GM12874 (cell line): ENCODE results near the gene SLC50A1.

ENCODE experiments used
- TF ChIP-seq, protein P1 (sequence below): IDR thresholded peaks from 2 replicates; pipeline ENCODE4 v1.5.1; 2011; ENCODE audit warnings: low read depth, mild to moderate bottlenecking, control low read depth, low read length, moderate library complexity; ENCODE audit not compliant: insufficient read depth

Gene SLC50A1

DNA sequence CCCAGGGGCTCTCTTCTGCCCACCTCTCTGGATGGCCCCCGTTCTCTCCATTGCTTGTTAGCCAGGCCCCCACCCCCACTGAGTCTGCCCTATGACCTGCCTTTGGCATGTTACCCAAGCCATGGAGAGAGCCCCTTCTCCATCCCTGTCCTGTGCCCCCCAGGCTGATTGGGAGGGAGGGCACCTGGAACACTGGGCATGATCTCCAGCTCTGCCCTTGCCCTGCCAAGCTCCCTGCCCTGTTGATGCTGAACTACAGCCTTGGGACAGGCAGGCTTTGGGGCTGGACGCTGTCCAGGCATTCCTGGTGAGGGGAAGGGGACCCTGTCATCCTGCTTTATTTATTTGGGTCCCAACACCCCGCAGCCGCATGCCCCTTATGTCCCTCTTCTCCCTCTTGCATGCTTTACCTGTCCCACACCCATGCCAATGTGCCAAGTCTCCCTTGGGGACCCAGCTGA is 48.7 kb downstream of the SLC50A1 start:
- TF ChIP-seq, protein P1, sequence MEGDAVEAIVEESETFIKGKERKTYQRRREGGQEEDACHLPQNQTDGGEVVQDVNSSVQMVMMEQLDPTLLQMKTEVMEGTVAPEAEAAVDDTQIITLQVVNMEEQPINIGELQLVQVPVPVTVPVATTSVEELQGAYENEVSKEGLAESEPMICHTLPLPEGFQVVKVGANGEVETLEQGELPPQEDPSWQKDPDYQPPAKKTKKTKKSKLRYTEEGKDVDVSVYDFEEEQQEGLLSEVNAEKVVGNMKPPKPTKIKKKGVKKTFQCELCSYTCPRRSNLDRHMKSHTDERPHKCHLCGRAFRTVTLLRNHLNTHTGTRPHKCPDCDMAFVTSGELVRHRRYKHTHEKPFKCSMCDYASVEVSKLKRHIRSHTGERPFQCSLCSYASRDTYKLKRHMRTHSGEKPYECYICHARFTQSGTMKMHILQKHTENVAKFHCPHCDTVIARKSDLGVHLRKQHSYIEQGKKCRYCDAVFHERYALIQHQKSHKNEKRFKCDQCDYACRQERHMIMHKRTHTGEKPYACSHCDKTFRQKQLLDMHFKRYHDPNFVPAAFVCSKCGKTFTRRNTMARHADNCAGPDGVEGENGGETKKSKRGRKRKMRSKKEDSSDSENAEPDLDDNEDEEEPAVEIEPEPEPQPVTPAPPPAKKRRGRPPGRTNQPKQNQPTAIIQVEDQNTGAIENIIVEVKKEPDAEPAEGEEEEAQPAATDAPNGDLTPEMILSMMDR: no peak

DNA sequence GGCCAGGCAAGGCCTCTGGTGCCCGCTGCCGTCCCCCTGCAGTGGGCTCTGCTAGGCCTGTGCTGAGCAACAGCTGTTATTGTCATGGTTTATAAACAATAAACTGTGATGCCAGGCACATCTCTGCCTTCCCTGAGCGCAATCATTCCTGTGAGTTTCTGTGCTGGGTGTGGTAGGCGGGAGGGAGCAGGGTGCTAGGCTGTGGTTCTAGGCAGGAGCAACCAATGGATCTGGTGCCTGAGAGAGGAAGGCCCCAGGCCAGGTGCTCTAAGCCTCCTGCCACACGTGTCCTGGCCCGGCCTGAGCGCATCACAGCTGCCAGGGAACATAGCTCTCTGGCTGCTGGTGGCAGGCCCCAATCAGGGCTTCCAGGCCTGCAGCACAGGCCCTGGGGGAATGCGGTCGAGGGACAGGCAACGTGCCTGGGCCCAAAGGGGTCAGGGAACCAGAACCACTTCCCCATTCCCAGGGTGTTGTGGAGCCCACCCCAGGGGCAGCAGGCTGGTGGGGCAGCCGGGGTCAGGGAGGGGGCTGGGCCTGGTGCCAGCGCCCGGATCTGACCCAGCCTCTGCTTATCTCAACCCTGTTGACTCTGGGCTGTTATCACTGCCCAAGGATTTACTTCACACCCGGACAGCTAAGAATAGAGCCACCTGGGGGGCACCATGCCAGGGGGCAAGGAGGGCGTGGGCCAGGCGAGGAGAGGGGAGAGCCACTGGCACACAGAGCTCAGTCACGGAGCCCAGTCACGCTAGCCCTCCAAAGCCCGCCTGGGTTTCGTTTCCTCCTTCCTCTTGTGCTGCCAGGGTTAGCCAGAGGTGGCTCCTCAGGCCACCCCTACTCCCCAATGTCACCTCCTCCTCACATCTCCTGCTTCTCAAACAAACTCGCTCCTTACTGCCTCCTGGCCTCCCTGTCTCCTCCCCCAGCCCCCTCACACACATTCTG is 49.5 kb downstream of the SLC50A1 start:
- TF ChIP-seq, protein P1: peak; percentile 37

DNA sequence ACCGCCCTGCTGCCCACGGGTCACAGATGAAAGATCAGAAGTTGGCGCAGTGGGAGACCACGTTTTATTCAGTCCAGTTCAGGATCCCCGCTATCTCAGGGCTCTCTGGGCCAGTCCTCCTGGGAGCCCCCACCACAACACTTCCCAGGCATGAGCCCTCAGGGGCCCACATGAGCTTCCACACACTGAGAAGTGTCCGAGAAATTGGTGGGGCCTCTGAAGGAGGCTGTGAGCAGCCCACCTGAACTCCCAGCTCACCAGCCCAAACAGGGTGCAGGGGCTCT is 50.1 kb downstream of the SLC50A1 start:
- TF ChIP-seq, protein P1: no peak

DNA sequence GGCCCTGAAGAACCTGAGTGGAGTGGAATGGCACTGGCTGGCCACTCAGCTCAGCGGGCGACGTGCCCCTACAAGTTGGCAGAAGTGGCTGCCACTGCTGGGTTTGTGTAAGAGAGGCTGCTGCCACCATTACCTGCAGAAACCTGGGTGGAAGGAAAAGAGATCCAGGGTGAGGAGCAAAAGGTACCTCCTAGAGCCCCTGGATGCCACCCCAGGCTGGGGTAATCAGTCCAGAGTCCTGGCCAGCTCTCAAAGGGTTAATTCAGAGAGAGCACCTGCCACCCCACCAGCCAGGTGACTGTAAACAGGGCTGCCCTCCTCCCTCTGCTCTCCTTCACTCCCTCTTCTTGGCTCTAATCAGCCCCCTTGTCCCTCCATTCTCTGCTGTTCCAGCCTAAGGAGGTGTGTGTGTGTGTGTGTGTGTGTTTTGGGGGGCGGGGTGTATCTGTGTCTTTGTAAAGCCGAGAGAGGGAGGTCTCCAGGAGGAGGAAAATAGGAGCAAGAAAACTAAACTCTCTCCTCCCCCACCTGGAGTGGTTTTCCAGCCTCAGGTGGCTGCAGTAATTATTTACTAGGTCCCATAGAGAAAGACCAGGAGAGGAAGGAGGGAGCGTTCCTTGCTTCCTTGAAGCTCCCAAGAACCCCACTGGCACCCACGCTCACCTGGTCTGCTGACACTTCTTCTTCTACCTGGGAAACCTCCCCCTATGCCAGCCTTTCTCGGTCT is 50.6 kb downstream of the SLC50A1 start:
- TF ChIP-seq, protein P1: no peak

- TF ChIP-seq, protein P1: no peak
Observed at GRCh38 chr1:155186794-155187455, 51.3 kb downstream of the SLC50A1 start.

DNA sequence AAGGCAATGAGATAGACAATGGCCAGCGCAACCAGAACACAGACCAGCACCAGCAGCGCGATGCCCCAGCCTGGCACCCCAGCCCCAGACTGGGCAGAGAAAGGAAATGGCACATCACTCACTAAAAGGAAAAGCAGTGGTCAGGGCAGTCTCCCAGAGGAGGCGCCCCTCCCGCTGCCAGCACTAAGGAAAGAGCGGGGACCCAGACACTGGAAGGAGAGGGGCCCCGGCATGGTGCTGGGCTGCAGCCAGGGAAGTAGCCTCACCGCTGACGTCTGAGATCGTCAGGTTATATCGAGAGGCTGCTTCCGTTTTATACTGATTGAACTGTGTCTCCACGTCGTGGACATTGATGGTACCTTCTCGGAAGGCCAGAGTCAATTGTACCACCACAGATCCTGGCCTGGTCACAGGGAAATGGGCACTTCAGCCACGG is 51.8 kb downstream of the SLC50A1 start:
- TF ChIP-seq, protein P1: no peak

DNA sequence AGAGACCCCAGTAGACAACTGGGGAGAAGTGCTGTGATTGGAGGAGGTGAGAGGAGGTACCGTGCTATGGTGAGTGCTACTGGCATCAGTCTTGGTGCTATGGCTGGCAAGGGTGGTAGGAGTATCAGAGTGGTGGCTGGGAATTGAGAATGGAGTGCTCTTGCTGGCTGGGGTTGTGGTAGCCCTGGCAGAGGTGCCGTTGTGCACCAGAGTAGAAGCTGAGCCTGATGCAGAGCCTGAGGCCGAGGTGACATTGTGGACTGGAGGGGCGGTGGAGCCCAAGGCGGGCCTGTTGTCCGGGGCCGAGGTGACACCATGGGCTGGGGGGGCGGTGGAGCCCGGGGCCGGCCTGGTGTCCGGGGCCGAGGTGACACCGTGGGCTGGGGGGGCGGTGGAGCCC is 52.6 kb downstream of the SLC50A1 start:
- TF ChIP-seq, protein P1: no peak
